B cell (primary cell): ENCODE measurements around the gene LMBR1L. TPM values are rescaled to one million over a fixed set of nuclear protein-coding genes. Genes with fewer than 3 reads are reported as not detected.

Experiments
- ATAC-seq: fragments of 200-7000 bp; cut with Tn5 transposase; one replicate; pipeline ENCODE4 v1.10.0; 2021; ENCODE audit warnings: low read depth, mild to moderate bottlenecking, moderate number of reproducible peaks, moderate library complexity
- CTCF ChIA-PET: fragments of 350-600 bp; sonication (Branson Sonifier 250); formaldehyde crosslinking; loops from one replicate; lab custom pipeline; 2021; ENCODE audit warnings: antibody characterized with exemption, inconsistent platforms; lab: Charles Lee
- POLR2A ChIA-PET: fragments of 350-600 bp; sonication (Branson Sonifier 250); formaldehyde crosslinking; loops from one replicate; lab custom pipeline; 2021; ENCODE audit warnings: antibody characterized with exemption; lab: Charles Lee
- DNase-seq: peaks from one replicate; pipeline ENCODE4 v3.0.0; 2013
- H2AFZ ChIP-seq: 2 replicates; pipeline ENCODE4 v1.6.1; 2012; ENCODE audit warnings: mild to moderate bottlenecking, low read depth, low read length; ENCODE audit not compliant: insufficient read depth, poor library complexity, severe bottlenecking
- H3K27ac ChIP-seq, 2 donors: 1 replicate in 1 of 2; 2 replicates in 1 of 2; pipeline ENCODE4 v1.5.1; 2012 to 2013; ENCODE audit warnings: low read length in 2 of 2, mild to moderate bottlenecking in 2 of 2, moderate library complexity in 1 of 2
- H3K27me3 ChIP-seq, 4 experiments: fragments of 200-600 bp in 1 of 4; sonication (generic) in 1 of 4; replicated peaks in 1 of 4; 1 replicate in 2 of 4; 2 replicates in 2 of 4; pipeline versions ENCODE4 v1.6.1 to v1.7.0; 2013 to 2016; ENCODE audit warnings: low read length in 3 of 4, mild to moderate bottlenecking in 2 of 4, mixed read lengths in 1 of 4, moderate library complexity in 1 of 4; ENCODE audit not compliant: insufficient read depth in 4 of 4, control insufficient read depth in 3 of 4; ENCODE audit errors: control extremely low read depth in 1 of 4
- H3K36me3 ChIP-seq, 2 experiments: replicated peaks in 1 of 2; 1 replicate in 1 of 2; 2 replicates in 1 of 2; pipeline versions ENCODE4 v1.6.1 to v1.7.1; 2013; ENCODE audit warnings: low read length in 1 of 2; ENCODE audit not compliant: insufficient read depth in 2 of 2, control insufficient read depth in 1 of 2; ENCODE audit errors: control extremely low read depth in 1 of 2, extremely low read depth in 1 of 2
- H3K4me1 ChIP-seq, 2 donors: fragments of 200-600 bp in 1 of 2; sonication (generic) in 1 of 2; 1 replicate in 1 of 2; 2 replicates in 1 of 2; pipeline versions ENCODE4 v1.5.1 to v1.6.1; 2013 to 2017; ENCODE audit warnings: low read length in 2 of 2; ENCODE audit not compliant: control insufficient read depth in 2 of 2, insufficient read depth in 2 of 2
- H3K4me2 ChIP-seq: replicated peaks from 2 replicates; pipeline ENCODE3; 2012; ENCODE audit warnings: mild to moderate bottlenecking, low read depth, low read length; ENCODE audit not compliant: poor library complexity, severe bottlenecking
- H3K4me3 ChIP-seq, 5 experiments: fragments of 200-600 bp in 1 of 5; sonication (generic) in 1 of 5; 1 replicate in 3 of 5; 2 replicates in 2 of 5; pipeline versions ENCODE4 v1.5.1 to v1.7.0; 2011 to 2016; ENCODE audit warnings: low read length in 4 of 5, mild to moderate bottlenecking in 4 of 5, low read depth in 2 of 5, control low read depth in 1 of 5, moderate library complexity in 1 of 5; ENCODE audit not compliant: insufficient read depth in 1 of 5; ENCODE audit errors: control extremely low read depth in 1 of 5, extremely low read depth in 1 of 5
- H3K79me2 ChIP-seq: fragments of 200-600 bp; sonication (generic); one replicate; pipeline ENCODE4 v1.6.0; 2016; ENCODE audit warnings: low read length; ENCODE audit not compliant: control insufficient read depth, insufficient read depth
- H3K9ac ChIP-seq: fragments of 200-600 bp; sonication (generic); 2 replicates; pipeline ENCODE4 v1.6.1; 2017; ENCODE audit warnings: mild to moderate bottlenecking, low read length, moderate library complexity
- H3K9me3 ChIP-seq, 3 donors: one replicate each; pipeline versions ENCODE4 v1.6.1 to v1.7.1; 2013; ENCODE audit warnings: low read length in 2 of 3; ENCODE audit not compliant: control insufficient read depth in 2 of 3, insufficient read depth in 1 of 3; ENCODE audit errors: control extremely low read depth in 1 of 3
- H4K20me1 ChIP-seq: 2 replicates; pipeline ENCODE4 v1.6.0; 2012; ENCODE audit warnings: mild to moderate bottlenecking, low read length; ENCODE audit not compliant: insufficient read depth, control insufficient read depth, poor library complexity, severe bottlenecking
- H3K27ac Mint-ChIP-seq: one replicate; pipeline ENCODE4 v1.8.0; 2021; ENCODE audit warnings: mixed read lengths
- H3K27me3 Mint-ChIP-seq: one replicate; pipeline ENCODE4 v1.8.0; 2021; ENCODE audit warnings: mixed read lengths
- H3K4me1 Mint-ChIP-seq: one replicate; pipeline ENCODE4 v1.8.0; 2021; ENCODE audit warnings: mixed read lengths
- H3K4me3 Mint-ChIP-seq: one replicate; pipeline ENCODE4 v1.8.0; 2021; ENCODE audit warnings: mixed read lengths
- H3K9me3 Mint-ChIP-seq: one replicate; pipeline ENCODE4 v1.8.0; 2022; ENCODE audit warnings: mixed read lengths; ENCODE audit not compliant: insufficient read depth
- CTCF ChIP-seq: fragments of 200-600 bp; IDR thresholded peaks from one replicate; pipeline ENCODE4 v1.8.0; 2022; ENCODE audit warnings: antibody characterized with exemption, mild to moderate bottlenecking
- EZH2 ChIP-seq: IDR thresholded peaks from 2 replicates; pipeline ENCODE4 v1.6.1; 2012; ENCODE audit warnings: borderline replicate concordance, low read depth, mild to moderate bottlenecking, moderate library complexity, low read length; ENCODE audit not compliant: insufficient read depth, poor library complexity, severe bottlenecking
- WGBS: methylation state at CpG from one replicate; pipeline ENCODE4 v1.1.5; 2013; ENCODE audit warnings: missing lambda C conversion rate; ENCODE audit not compliant: insufficient coverage; 5-methylcytosine and 5-hydroxymethylcytosine counted together
- intact Hi-C: fragments of 100-400 bp; cut with micrococcal nuclease; formaldehyde crosslinking; loops from one replicate; pipeline ENCODE4 v1.10.0; 2022
- polyA plus RNA-seq: library from polyadenylated mRNA; depleted of rRNA; stranded (reverse); fragments of >200 nt; gene quantifications from 2 replicates; pipeline ENCODE4 v1.2.3, GENCODE V29; 2012
- total RNA-seq, 2 donors: library from RNA; stranded (reverse); fragments of 120-200 nt in 1 of 2; gene quantifications; 1 replicate in 1 of 2; 2 replicates in 1 of 2; pipeline versions ENCODE4 v1.2.3 to v1.2.4, GENCODE V29; 2013 to 2022

The LMBR1L gene
- total and polyA plus RNA-seq, 2 donors (not counting 1 experiment from before 2014, with no cell fraction given) = 133 to 187 TPM

GRCh38 chr12:49144384-49144783, 33.7 kb upstream of the LMBR1L start:
- DNase-seq (no peak), ATAC-seq (no peak)
- Mint-ChIP-seq H3K4me1 (no peaks in the 10 kb centered on the region), H3K4me3 (no peak overlapping the region), H3K27me3 (no peaks in the 10 kb centered on the region), H3K27ac (no peak overlapping the region), H3K9me3 (no peaks in the 10 kb centered on the region)
- Histone ChIP-seq H4K20me1 (no peaks in the 10 kb centered on the region), H3K9ac (no peak overlapping the region), H2AFZ (no peak overlapping the region), H3K9me3 (no peaks in the 10 kb centered on the region), H3K79me2 (peaks cover 20% of the 10 kb centered on the region), H3K27ac (no peak overlapping the region), H3K4me2 (no peak overlapping the region), H3K27me3 (no peaks in the 10 kb centered on the region), H3K4me1 (no peaks in the 10 kb centered on the region), H3K4me3 (no peak overlapping the region), H3K36me3 (no peaks in the 10 kb centered on the region)
- ChIA-PET POLR2A (no interaction called here), CTCF (interaction anchor here (0.8 to 1.2 kb wide), 2 partner anchors 77 to 82 kb away, joined by 3 read pairs; no protein-coding TSS in a partner anchor)
- intact Hi-C loops = no loop called here
- no peak for TF ChIP-seq CTCF
- no peak for TF ChIP-seq EZH2
- WGBS = 100% methylated on average over 2 of the region's 2 CpGs

GRCh38 chr12:49138999-49139398, 28.4 kb upstream of the LMBR1L start:
- Histone ChIP-seq H3K4me2 (no peak overlapping the region), H3K9me3 (no peaks in the 10 kb centered on the region), H3K79me2 (peaks cover 30% of the 10 kb centered on the region), H3K9ac (no peak overlapping the region), H3K27me3 (no peaks in the 10 kb centered on the region), H3K27ac (no peak overlapping the region), H3K4me3 (no peak overlapping the region), H3K4me1 (no peaks in the 10 kb centered on the region), H3K36me3 (no peaks in the 10 kb centered on the region), H2AFZ (no peak overlapping the region), H4K20me1 (no peaks in the 10 kb centered on the region)
- DNase-seq (no peak), ATAC-seq (no peak)
- intact Hi-C loops = no loop called here
- ChIA-PET POLR2A (no interaction called here), CTCF (interaction anchor here (1.1 to 1.5 kb wide), 3 partner anchors 41 to 49 kb away, joined by 3 read pairs; no protein-coding TSS in a partner anchor)
- WGBS = no CpG with 5 or more reads among the region's 2 CpGs
- Mint-ChIP-seq H3K9me3 (no peaks in the 10 kb centered on the region), H3K4me3 (no peak overlapping the region), H3K27ac (no peak overlapping the region), H3K4me1 (peaks cover 3% of the 10 kb centered on the region), H3K27me3 (no peaks in the 10 kb centered on the region)
- no peak for TF ChIP-seq CTCF
